ENCODE data around the gene MLLT10.
"Not testable (repeated sequence)": the region's sequence is repeated elsewhere in the genome, so short reads cannot be mapped to it uniquely, and the experiment has no call there.

Gene MLLT10

DNA sequence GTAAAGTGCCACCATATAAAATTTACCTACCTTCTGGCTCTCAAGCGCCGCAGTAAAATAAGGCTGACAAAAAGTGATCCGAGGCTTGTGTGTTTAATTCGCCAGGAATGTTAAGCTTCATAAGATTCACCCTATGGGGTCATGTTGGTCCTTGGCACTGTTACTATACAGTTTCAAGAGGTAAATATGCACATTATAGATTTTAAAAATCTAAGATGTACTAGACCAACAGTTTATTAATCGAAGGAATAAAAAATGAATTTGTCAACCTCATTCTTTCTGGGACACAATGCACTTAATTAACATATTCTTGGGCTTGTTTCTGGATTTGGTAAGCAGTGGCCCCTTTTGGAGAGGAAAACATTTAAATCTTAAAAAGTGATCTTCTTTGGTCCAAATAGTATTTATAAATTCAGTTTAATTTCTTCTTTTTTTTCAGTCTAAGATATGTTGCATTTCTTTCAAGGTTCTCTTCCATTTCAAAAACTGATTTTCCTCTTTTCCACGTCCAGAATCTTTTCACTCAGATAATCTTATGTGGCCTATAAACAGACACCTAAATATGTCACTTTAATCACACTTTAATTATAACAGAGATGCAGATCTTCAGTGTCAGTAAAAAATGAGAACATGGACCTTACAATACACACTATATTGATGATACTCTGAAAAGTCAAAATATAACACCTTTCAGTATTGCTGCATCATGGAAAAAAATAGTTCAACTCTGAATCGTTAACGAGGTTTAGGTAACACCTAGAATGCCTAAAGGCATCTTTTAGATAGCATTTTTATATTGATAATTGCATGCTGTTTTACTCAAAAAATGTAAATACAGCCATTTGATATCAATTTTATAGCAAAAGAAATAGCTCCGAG lies 4.8 kb upstream of the MLLT10 start:
- DNase-seq = no peak

DNA sequence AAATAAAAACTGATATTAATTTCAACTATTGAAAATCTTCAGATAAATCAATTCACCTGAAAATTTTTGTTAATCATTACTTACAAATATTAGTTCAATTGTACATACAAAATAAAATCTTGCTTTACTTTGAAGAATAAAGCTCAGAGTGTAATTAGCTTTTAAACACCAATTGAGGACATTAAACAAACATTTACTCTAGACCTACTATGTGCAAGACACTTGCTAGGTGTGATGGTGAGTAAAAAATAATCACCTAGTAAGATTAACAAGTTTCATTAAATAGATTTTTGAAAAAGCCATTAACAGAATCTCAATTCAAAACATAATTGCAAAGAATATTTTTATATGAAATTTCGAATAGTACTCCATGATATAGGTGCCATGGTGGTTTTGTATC lies 3.9 kb upstream of the MLLT10 start:
- no peak for DNase-seq

DNA sequence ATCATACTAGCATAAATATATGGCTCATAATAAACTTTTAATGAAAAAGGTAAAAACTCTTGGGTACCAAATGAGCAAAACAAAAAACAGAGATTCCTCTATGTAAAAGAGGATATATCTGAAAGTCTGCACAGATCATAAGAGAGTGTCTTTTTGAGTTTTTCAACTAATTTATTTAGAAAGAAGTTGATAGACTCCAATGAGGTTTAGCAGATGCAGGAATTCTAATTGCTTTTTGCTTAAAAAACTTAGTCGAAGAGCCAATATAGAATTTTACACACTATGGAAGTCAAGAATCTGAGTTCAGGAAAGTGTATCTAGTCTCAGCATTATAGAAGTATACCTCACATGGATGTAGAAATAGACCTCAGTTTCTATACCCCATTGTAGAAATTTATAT lies 3.4 kb upstream of the MLLT10 start:
- no peak for DNase-seq

DNA sequence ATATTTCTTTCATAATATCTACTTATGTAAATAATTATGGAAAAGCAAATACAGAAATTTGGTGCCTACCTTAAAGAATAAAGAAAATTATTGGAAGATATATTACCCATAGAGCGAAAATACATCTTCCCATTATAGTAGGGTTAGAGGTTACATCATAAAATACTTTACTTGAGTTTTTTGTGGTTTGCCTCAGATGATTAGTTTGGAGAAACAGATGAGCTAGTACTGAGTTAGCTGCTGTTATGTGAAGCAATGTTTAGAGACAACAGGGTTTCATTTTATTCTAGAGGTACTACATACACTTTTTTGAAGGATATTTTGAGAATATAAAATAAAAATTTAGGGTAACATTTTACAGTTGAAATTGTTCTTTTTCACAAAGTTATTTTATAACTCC lies 2.9 kb upstream of the MLLT10 start:
- no peak for DNase-seq

DNA sequence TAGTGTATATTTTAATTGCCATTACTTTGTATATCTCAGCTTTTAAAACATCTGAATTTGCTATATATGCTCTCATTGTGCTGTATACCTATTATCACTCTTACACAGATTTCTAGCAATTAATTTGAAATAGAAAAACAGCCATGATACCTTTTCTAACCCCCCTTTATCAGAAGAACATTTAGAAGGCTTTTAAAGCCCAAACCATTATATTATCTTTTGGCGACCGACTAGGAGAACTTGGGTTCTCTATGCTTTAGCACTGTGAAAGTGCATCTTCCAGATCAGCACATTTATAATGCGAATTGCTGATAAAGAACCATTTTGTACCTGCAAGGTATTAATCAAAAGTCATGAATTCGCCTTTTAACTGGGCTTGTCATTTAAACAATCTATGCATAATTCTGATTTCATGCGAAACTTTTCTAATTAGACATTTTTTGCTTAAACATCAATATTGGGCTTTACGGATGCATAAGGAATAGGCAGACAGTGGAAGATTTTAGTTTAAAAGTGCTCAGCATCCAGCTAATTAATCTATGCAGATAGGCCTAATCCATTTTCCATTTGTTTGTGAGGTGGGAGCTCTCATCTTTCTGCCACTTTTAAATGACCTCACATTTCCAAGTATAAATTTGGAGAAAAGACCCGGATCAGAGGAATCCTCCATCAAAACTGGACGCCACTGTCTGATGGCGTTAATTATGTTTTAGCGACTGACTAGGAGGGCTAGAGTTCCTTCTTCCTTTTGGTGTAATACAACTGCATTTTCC lies 1.2 kb upstream of the MLLT10 start:
- DNase-seq = no peak

DNA sequence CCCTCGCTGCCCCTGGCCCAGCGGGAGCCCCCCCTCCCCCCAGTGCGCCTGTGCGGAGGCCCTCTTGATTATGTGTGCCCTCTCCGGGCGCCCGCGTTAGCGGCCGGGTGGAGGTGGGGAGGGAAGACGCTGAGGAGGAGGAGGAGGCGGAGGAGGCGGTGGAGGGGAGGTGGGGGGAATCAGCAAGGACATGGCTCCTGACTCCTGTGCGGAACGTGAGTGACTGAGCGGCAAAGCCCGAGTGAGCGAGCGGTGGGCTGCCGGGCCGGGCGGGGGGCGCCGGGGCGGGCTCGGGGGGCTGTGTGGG lies 201 bp downstream of the MLLT10 start:
- no peak for DNase-seq

DNA sequence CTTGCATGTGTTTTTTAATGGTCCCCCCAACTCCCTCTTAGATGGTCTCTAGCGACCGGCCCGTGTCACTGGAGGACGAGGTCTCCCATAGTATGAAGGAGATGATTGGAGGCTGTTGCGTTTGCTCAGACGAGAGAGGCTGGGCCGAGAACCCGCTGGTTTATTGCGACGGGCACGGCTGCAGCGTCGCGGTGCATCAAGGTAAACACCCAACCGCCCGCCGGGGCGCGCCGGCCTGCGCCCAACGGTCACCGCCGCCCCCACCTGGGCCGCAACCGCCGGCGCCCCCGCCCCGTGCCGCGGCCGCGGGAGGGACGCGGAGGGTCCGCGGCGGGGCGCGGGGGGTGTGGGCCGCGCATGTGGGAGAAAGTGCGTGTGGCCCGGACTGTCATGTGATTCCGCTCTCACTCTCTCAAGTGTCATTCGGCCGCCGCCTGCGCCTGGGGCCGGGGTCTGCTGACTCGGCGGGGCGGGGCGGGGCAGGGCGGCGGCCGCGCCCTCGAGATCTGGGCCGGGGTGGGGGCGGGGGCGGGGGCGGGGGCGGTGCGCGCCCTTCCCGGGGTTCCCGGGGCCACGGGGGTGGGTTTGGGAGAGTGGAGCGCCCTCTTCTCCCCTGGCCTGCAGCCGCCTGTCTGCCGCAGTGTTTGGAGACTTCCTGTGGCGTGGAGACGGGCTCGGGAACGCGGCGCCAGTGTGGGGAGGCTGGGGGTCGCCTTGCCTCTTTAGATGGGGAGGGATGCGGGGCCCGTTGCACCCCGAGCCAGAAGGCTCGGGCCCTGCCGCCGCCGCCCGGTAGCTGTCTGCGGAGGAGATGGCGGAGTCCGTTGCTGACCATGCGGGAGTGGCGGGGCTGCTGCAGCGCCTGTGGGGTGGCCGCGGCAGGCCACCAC lies 817 bp downstream of the MLLT10 start:
- peak; percentile 36 to 45 for DNase-seq

DNA sequence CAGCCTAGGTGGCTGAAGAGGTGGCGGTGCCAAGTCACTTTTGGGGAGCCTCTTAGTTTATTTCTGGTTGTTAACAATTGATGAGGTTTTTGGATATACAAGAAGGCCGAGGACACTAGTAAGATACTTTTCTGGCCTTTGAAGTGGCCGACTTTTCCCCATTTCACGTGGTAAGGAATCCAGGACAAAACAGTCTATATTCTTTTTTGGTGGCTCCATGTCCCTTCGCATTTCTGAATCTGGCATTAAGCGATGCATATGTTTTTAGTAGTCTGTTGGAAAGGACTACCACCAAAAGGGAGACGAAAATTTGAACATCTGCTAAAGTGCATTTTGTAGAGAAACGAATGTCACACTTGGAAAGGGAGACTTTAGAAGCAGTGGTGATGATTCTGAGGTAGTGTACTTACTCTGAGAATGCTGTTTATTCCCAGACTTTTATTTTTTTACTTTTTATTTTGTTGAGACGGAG lies 1.5 kb downstream of the MLLT10 start:
- DNase-seq = no peak

DNA sequence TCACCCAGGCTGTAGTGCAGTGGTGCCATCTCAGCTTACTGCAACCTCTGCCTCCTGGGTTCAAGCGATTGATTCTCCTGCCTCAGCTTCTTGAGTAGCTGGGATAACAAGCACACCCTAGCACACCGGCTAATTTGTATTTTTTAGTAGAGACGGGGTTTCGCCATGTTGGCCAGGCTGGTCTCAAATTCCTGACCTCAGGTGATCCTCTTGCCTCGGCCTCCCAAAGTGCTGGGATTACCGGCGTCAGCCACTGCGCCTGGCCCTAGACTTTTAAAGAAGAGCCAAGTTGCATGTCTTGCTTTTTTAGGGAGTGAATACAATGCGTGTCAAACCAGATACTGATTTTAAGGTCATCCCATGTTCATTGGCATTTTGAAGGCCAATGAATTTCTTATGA lies 1.9 kb downstream of the MLLT10 start:
- not testable (repeated sequence) for DNase-seq

DNA sequence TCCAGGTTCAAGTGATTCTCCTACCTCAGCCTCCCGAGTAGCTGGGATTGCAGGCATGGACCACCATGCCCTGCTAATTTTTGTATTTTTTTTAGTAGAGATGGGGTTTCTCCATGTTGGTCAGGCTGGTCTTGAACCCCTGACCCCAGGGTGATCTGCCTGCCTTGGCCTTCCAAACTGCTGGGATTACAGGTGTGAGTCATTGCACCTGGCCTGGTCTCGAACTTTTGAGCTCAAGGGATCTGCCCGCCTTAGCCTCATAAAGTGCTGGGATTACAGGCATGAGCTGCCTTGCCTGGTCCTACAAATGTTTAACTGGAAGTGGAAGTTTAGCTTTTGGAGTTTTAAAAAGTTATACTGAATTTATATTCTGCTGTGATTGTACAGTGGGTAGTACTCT lies 2.8 kb downstream of the MLLT10 start:
- DNase-seq = no peak

DNA sequence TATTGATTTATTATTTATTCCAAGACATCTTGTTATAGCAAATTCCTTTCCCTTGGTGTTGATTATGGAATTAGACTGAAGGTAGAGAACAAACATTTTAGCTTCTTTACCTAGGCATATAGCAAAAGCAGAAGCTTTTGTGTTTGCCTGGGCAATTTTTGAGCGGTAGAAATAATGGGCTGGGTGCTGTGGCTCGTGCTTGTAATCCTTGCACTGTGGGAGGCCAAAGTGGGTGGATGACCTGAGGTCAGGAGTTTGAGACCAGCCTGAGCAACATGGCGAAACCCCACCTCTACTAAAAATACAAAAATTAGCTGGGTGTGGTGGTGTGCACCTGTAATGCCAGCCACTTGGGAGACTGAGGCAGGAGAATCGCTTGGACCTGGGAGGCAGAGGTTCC lies 6.7 kb downstream of the MLLT10 start:
- not testable (repeated sequence) for DNase-seq

DNA sequence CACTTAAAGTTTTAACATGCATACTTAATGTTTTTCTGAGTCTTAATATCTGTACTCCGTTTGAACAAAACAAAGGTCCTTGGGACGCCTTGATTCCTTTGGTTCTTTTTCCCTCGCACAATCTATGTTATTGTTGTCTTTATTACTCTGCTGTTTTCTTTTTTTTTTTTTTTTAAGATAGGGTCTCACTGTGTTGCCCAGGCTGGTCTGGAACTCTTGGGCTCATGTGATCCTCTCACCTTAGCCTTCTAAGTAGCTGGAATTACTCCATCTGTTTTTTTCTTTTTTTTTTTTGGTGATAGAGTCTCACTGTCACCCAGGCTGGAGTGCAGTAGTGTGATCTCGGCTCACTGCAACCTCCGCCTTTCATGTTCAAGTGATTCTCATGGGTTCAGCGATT lies 13.2 kb downstream of the MLLT10 start:
- no peak for DNase-seq

DNA sequence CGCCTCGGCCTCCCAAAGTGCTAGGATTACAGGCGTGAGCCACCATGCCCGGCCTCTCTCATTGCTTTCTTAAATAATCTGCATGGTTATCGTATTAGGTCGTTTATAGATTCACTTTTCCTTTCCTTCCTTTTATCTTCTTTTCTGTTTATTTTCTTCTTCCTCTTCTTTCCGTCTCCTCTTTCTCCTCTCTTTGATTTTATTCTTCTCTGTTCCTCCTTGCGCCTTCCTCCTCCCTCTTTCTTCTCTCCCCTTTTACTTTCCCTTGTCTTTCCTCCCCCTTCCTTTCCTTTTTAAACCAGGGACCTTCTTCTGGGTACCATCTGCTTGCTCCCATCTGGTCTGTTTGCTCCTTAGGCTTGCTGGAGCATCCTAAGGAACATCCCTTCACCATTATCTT lies 18.6 kb downstream of the MLLT10 start:
- DNase-seq = no peak

DNA sequence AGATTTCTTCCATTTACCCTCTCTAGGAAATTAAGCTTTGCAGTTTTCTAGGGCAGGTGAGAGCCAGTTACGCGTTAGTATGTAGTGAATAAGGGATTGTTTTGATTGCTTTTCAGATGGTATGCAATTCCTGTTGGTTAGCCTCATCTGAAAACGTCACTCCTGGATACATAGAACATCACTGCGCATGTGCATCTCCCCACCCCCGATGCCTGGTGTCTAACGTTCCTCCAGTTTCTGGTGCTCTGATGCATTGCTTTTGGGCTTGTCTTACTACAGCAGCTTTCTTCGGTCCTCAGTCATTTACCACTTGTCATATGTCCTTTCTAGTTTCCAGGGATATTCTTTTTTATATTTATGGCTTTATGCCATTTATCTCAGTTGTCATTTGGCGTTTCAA lies 22.5 kb downstream of the MLLT10 start:
- DNase-seq = no peak

DNA sequence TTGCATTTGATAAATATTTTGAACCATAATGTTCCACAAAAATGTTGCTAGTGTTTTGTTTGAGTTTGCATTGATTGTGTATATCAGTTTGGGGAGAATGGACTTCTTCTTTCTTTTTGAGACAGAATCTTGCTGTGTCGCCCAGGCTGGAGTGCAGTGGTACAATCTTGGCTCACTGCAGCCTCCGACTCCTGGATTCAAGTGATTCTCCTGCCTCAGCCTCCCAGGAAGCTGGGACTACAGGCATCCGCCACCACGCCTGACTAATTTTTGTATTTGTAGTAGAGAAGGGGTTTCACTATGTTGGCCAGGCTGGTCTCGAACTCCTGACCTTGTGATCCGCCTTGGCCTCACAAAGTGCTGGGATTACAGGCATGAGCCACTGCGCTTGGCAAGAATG lies 25.0 kb downstream of the MLLT10 start:
- not testable (repeated sequence) for DNase-seq

DNA sequence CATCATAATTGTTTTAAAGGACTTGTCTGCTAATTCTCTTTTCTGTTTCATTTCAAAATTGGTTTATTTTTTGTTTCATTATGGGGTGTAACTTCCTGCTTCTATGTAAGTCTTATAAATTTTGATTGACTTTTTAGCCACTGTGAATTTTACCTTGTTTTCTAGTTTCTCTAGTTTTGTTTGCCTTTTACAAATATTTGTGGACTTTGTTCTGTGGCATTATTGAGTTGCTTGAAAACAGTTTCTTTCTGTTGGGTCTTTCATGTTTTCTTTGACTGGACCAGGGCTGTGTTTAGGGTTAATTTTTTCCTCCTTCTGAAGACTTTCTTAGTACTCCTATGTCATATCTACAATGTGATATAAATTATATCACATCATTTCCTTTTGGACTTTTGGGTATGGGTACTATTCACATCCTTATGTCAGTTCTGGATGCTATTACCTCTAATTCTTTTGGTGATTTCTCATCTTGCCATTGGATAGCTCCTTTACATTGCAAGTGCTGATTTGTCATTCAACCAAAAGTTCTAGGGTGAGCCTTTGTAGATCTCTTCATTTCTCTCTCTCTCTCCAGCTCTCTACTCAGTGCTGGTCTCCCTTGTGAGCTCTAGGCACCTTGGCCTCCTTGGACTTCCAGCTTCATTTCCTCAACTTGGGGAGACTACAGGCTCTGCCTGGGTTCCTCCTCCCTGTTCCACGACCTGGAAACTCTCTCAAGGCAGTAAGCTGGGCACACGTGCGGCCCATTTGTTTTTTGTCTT lies 36.9 kb downstream of the MLLT10 start:
- DNase-seq = no peak

DNA sequence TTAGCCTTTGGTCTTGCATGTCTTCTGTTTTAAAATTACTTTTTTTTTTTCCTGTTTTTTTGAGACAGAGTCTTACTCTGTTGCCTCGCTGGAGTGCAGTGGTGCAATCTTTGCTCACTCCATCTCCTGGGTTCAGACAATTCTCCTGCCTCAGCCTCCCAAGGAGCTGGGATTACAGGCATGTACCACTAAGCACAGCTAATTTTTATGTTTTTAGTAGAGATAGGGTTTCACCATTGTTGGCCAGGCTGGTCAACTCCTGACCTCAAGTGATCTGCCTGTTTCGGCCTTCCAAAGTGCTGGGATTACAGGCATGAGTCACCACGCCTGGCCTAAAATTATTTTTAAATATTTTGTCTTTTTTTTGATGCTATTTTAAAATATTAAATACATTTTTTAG lies 38.5 kb downstream of the MLLT10 start:
- DNase-seq = no peak

DNA sequence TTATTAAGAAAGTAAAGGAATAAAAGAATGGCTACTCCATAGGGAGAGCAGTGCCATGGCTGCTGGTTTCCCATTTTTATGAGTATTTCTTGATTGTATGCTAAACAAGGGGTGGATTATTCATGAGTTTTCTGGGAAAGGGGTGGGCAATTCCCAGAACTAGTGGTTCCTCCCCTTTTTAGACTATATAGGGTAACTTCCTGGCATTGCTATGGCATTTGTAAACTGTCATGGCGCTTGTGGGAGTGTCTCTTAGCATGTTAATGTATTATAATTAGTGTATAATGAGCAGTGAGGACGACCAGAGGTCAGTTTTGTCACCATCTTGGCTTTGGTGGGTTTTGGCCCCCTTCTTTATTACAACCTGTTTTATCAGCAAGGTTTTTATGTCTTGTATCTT lies 40.5 kb downstream of the MLLT10 start:
- DNase-seq = not testable (repeated sequence)

DNA sequence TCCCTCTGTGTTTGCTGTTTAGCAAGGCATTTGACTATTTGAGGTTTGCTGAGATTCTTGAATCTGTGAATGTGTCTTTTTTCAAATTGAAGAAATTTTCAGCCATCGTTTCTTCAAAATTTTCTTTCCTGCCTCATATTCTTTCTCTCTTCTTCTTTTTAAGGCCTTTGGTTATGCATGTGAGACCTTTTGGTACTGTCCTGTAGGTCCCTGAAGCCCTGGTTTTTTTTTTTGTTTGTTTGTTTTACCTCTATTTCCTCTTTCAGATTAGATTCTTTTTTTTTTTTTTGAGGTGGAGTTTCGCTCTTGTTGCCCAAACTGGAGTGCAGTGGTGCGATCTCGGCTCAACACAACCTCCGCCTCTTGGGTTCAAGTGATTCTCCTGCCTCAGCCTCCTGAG lies 45.3 kb downstream of the MLLT10 start:
- DNase-seq = no peak

DNA sequence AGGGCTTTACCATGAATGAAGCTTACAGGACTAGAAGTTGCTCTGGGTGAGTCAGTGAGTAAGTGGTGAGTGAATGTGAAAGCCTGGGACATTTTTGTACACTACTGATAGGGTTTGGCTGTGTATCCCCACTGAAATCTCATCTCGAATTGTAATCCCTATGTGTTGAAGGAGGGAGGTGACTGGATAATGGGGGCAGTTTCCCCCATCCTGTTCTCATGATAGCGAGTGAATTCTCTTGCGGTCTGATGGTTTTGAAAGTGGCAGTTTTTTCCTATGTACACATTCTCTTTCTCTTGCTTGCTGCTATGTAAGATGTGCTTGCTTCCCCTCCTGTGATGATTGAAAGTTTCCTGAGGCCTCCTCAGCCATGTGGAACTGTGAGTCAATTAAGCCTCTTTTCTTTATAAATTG lies 47.4 kb downstream of the MLLT10 start:
- DNase-seq = not testable (repeated sequence)

DNA sequence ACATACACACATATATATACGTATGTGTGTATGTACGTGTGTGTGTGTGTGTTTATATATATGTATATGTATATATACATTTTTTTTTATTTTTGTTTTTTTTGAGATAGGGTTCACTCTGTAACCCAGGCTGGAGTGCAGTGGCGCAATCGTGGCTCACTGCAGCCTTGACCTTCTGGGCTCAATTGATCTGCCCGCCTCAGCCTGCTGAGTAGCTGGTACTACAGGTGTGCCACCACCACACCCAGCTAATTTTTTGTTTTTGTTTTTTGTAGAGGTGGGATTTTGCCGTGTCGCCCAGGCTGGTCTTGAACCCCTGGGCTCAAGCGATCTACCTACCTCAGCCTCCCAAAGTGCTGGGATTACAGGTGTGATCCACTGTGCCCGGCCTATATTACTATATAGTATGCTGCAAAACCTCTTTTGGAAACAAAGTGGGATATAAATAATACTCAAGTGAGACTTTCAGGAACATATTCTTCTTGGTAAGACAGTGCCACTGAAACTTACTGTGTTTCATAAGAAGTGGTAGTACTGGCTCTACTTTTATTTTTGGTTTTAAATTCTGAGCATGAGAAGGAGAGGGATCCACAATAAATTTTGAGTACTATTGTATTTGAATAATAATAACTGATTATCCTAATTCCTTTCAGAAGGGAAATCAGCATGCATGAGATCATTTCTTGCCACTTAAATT lies 51.0 kb downstream of the MLLT10 start:
- DNase-seq = no peak

DNA sequence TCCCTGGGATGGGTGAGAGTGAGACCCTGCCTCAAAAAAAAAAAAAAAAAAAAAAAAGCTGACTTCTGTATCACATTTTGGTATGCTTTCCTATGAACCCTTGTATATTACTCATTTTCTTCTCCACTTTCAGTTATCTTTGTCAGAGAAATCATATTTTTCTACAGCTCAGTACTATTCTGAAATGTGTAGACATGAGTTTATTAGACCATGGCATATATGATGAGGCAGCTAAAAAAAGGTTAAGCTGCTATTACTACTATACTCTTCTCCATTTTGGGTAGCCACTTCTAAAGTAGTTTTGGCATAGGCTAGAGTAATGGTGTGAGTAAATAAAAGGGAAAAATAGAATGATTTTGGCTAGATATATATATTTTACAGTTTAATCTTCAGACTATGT lies 53.4 kb downstream of the MLLT10 start:
- DNase-seq = no peak
